ENCODE results near the gene TIMM8B. TPM values are rescaled to one million over a fixed set of nuclear protein-coding genes. Genes with fewer than 3 reads are reported as not detected.
"Not testable (repeated sequence)": the region's sequence is repeated elsewhere in the genome, so short reads cannot be mapped to it uniquely, and the experiment has no call there.

Gene TIMM8B
- total and polyA plus RNA-seq, 10 of the 15 experiments (the other 5 are each of a cell fraction or from before 2014, with no cell fraction given) = 64.9 to 271 (median 139) TPM

- 45% methylated on average over 2 of the region's 2 CpGs for WGBS (ENCODE audit: insufficient coverage, insufficient replicate concordance, low lambda C conversion rate, missing lambda C conversion rate)
- Histone ChIP-seq H3K79me2 (ENCODE audit: control insufficient read depth, insufficient read depth, low read length) (peaks cover 3% of the 10 kb centered on the region), H3K9ac (ENCODE audit: control insufficient read depth, insufficient read depth, low read length) (no peak overlapping the region), H3K27ac (ENCODE audit: control insufficient read depth, insufficient read depth) (no peak overlapping the region), H2AFZ (ENCODE audit: control insufficient read depth, low read depth, low read length) (no peak overlapping the region), H3K4me3 (no peak overlapping the region), H3K27me3 (replicated peaks in 1 of 2; ENCODE audit: control insufficient read depth in 2 of 2, insufficient read depth in 2 of 2, low read length in 1 of 2) (no peaks in the 10 kb centered on the region), H4K20me1 (ENCODE audit: control insufficient read depth, insufficient read depth) (no peaks in the 10 kb centered on the region), H3K4me1 (ENCODE audit: control insufficient read depth, insufficient read depth, low read length) (peaks cover 36% of the 10 kb centered on the region), H3K9me3 (replicated peaks; ENCODE audit: control insufficient read depth, insufficient read depth, low read length) (no peaks in the 10 kb centered on the region; the same call in 2 of the 3 replicates), H3K36me3 (ENCODE audit: control insufficient read depth in 2 of 2, insufficient read depth in 2 of 2, low read length in 1 of 2) (peaks cover 1 to 23% of the 10 kb centered on the region in 2 experiments), H3K4me2 (ENCODE audit: control insufficient read depth, insufficient read depth) (no peak overlapping the region; the same call in 1 of the 2 replicates)
- DNase-seq (ENCODE audit: low read depth, low spot score) = no peak
- ATAC-seq = no peak
- SMC1A ChIA-PET (ENCODE audit: uncharacterized antibody, unreplicated experiment) = interaction anchor here (0.9 to 2.2 kb wide), 2 partner anchors 18 to 29 kb away, joined by 3 to 8 read pairs; no protein-coding TSS in a partner anchor
- RAD21 ChIA-PET (ENCODE audit: unreplicated experiment) = no interaction called here
- BruUV-seq (replicated peaks) = no TSS peak
- TF ChIP-seq RBBP5 (conservative IDR thresholded peaks at IDR 0.05) (no peak), KLF5 (IDR thresholded peaks at IDR 0.05; ENCODE audit: partially characterized antibody) (no peak), TCF12 (IDR thresholded peaks at IDR 0.05; ENCODE audit: low read depth, low read length) (no peak), PAX8 (IDR thresholded peaks at IDR 0.05) (no peak)
- CTCF ChIA-PET = no interaction called here
- FAIRE-seq = no peak
- POLR2A ChIA-PET = no interaction called here
- in situ Hi-C loops (cut with MboI) (no loop called here), intact Hi-C loops (cut with micrococcal nuclease; ENCODE audit: unreplicated experiment) (no loop called here)
Measured at GRCh38 chr11:112049777-112050176, 36.8 kb downstream of the TIMM8B start.

- H3K9ac ChIP-seq (ENCODE audit: control insufficient read depth, insufficient read depth, low read length); BruUV-seq (replicated peaks); H4K20me1 ChIP-seq (ENCODE audit: control insufficient read depth, insufficient read depth); H3K27me3 ChIP-seq (replicated peaks in 1 of 2; ENCODE audit: control insufficient read depth in 2 of 2, insufficient read depth in 2 of 2, low read length in 1 of 2); FAIRE-seq; DNase-seq (ENCODE audit: low read depth, low spot score); intact Hi-C loops (cut with micrococcal nuclease; ENCODE audit: unreplicated experiment); H3K4me3 ChIP-seq; H3K9me3 ChIP-seq (replicated peaks; ENCODE audit: control insufficient read depth, insufficient read depth, low read length); H3K79me2 ChIP-seq (ENCODE audit: control insufficient read depth, insufficient read depth, low read length); in situ Hi-C loops (cut with MboI); H2AFZ ChIP-seq (ENCODE audit: control insufficient read depth, low read depth, low read length); RAD21 ChIA-PET (ENCODE audit: unreplicated experiment): not testable (repeated sequence)
- 0 out of 2 replicates have a peak overlapping the region, but pooled peaks have one; percentile 25 for H3K4me2 ChIP-seq (ENCODE audit: control insufficient read depth, insufficient read depth)
- ChIA-PET POLR2A (interaction anchor here (0.6 kb wide), 3 partner anchors 20 to 1470 kb away, joined by 3 to 4 read pairs (median 3); no protein-coding TSS in a partner anchor), SMC1A (ENCODE audit: uncharacterized antibody, unreplicated experiment) (interaction anchor here (0.7 to 0.8 kb wide), 2 partner anchors 24 to 32 kb away, joined by 3 to 4 read pairs; no protein-coding TSS in a partner anchor), CTCF (interaction anchor here (1.1 to 1.3 kb wide), 2 partner anchors 8 to 9 kb away, joined by 4 to 5 read pairs; no protein-coding TSS in a partner anchor)
- ATAC-seq = peak; percentile 40
- H3K27ac ChIP-seq (ENCODE audit: control insufficient read depth, insufficient read depth) = peak overlapping the region; percentile 64
- 51% methylated on average over 3 of the region's 3 CpGs for WGBS (ENCODE audit: insufficient coverage, insufficient replicate concordance, low lambda C conversion rate, missing lambda C conversion rate)
- H3K36me3 ChIP-seq (ENCODE audit: control insufficient read depth in 2 of 2, insufficient read depth in 2 of 2, low read length in 1 of 2) = peaks cover 1 to 20% of the 10 kb centered on the region in 2 experiments
- H3K4me1 ChIP-seq (ENCODE audit: control insufficient read depth, insufficient read depth, low read length) = peaks cover 36% of the 10 kb centered on the region
- TF ChIP-seq BHLHE40 (IDR thresholded peaks at IDR 0.05; ENCODE audit: borderline replicate concordance in 1 of 2, low read depth in 2 of 2, low read length in 1 of 2) (0 out of 4 replicates have a peak, but pooled peaks of 1 of the 2 experiments have one; percentile 3), SPI1 (IDR thresholded peaks at IDR 0.05; ENCODE audit: borderline replicate concordance, insufficient read depth, low read depth, low read length) (peak; percentile 76), EED (IDR thresholded peaks at IDR 0.05; ENCODE audit: low read depth) (0 out of 2 replicates have a peak, but pooled peaks have one; percentile 24)
Measured at GRCh38 chr11:112048256-112048655, 38.3 kb downstream of the TIMM8B start.

GRCh38 chr11:112046647-112047046 is 39.9 kb downstream of the TIMM8B start:
- ATAC-seq; POLR2A ChIA-PET; FAIRE-seq; H2AFZ ChIP-seq (ENCODE audit: control insufficient read depth, low read depth, low read length); in situ Hi-C loops (cut with MboI); H4K20me1 ChIP-seq (ENCODE audit: control insufficient read depth, insufficient read depth); H3K4me3 ChIP-seq; H3K4me2 ChIP-seq (ENCODE audit: control insufficient read depth, insufficient read depth); intact Hi-C loops (cut with micrococcal nuclease; ENCODE audit: unreplicated experiment); SMC1A ChIA-PET (ENCODE audit: uncharacterized antibody, unreplicated experiment); BruUV-seq (replicated peaks); DNase-seq (ENCODE audit: low read depth, low spot score); H3K27me3 ChIP-seq (replicated peaks in 1 of 2; ENCODE audit: control insufficient read depth in 2 of 2, insufficient read depth in 2 of 2, low read length in 1 of 2); H3K9ac ChIP-seq (ENCODE audit: control insufficient read depth, insufficient read depth, low read length); CTCF ChIA-PET; H3K9me3 ChIP-seq (replicated peaks; ENCODE audit: control insufficient read depth, insufficient read depth, low read length); RAD21 ChIA-PET (ENCODE audit: unreplicated experiment); H3K27ac ChIP-seq (ENCODE audit: control insufficient read depth, insufficient read depth); H3K79me2 ChIP-seq (ENCODE audit: control insufficient read depth, insufficient read depth, low read length): not testable (repeated sequence)
- Histone ChIP-seq H3K4me1 (ENCODE audit: control insufficient read depth, insufficient read depth, low read length) (peaks cover 29% of the 10 kb centered on the region), H3K36me3 (ENCODE audit: control insufficient read depth in 2 of 2, insufficient read depth in 2 of 2, low read length in 1 of 2) (peaks cover 0 to 13% of the 10 kb centered on the region in 2 experiments; a peak in 3 of 4 replicates)
- WGBS (ENCODE audit: insufficient coverage, insufficient replicate concordance, low lambda C conversion rate, missing lambda C conversion rate) = 100% methylated on average over 1 of the region's 2 CpGs
